ENCODE data around the gene TTN. TPM values are rescaled to one million over a fixed set of nuclear protein-coding genes. Genes with fewer than 3 reads are reported as not detected.

Gene TTN
- total RNA-seq, 1 experiment from 2014 or later: not detected

DNA sequence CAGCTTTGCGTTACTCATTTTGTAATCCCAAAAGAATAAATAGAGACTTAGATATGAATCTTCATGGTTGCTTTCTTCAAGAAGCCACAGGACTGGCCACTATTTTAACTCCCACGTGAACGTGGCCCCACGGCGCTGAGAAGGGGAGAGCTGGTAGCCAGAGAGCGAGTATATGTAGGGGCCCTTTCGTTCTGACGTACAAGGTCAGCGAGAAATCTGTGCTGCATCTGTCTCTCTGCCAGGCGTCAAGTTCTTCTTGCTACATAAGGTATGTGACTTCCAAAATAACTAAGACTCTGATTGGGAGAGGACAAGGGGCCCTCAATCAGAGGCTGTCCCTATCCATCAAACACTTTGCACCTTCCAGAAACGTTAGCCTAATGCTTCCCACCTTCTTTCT lies 177.8 kb downstream of the TTN start:
- CTCF ChIA-PET: no interaction called here

DNA sequence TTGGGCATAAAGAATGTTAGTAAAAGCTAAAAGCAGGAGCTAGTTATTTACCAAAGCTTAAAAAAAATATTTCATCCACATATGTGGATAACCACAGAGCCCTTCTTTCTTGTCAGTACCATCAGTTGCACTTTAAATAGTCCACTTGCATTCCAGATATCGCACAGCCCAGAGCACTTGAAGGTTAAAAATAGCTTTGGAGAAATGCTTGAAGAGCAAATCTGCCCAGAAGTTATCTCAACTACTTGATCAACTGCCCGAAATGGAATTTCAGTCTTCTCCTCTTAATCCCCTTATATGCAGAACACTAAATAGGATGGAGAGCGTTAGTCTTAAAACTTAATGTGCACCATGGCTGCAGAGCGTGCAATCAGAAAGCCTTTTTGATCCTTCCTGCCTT lies 178.6 kb downstream of the TTN start:
- Histone ChIP-seq H3K27ac (no peak overlapping the region), H3K79me2 (ENCODE audit: low read depth) (no peaks in the 10 kb centered on the region), H3K27me3 (ENCODE audit: insufficient read depth, low read depth) (no peaks in the 10 kb centered on the region), H2AFZ (no peak overlapping the region), H3F3A (ENCODE audit: insufficient read depth, low read depth) (no peaks in the 10 kb centered on the region), H3K4me2 (no peak overlapping the region), H4K20me1 (ENCODE audit: insufficient read depth) (no peaks in the 10 kb centered on the region), H3K36me3 (ENCODE audit: low read depth) (no peaks in the 10 kb centered on the region), H3K4me3 (no peak overlapping the region), H3K9me3 (ENCODE audit: insufficient read depth, low read depth) (no peaks in the 10 kb centered on the region), H3K4me1 (replicated peaks; ENCODE audit: insufficient read depth) (no peaks in the 10 kb centered on the region), H3K9me2 (ENCODE audit: insufficient read depth) (no peaks in the 10 kb centered on the region)
- ChIA-PET CTCF (no interaction called here), POLR2A (ENCODE audit: unreplicated experiment) (no interaction called here)
- no peak for DNase-seq
- intact Hi-C loops (cut with micrococcal nuclease; ENCODE audit: unreplicated experiment): no loop called here
- BruUV-seq (replicated peaks): no TSS peak
- TF ChIP-seq EZH2 (IDR thresholded peaks at IDR 0.05; ENCODE audit: low read depth): no peak
- TF ChIP-seq, protein P1, sequence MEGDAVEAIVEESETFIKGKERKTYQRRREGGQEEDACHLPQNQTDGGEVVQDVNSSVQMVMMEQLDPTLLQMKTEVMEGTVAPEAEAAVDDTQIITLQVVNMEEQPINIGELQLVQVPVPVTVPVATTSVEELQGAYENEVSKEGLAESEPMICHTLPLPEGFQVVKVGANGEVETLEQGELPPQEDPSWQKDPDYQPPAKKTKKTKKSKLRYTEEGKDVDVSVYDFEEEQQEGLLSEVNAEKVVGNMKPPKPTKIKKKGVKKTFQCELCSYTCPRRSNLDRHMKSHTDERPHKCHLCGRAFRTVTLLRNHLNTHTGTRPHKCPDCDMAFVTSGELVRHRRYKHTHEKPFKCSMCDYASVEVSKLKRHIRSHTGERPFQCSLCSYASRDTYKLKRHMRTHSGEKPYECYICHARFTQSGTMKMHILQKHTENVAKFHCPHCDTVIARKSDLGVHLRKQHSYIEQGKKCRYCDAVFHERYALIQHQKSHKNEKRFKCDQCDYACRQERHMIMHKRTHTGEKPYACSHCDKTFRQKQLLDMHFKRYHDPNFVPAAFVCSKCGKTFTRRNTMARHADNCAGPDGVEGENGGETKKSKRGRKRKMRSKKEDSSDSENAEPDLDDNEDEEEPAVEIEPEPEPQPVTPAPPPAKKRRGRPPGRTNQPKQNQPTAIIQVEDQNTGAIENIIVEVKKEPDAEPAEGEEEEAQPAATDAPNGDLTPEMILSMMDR (conservative IDR thresholded peaks at IDR 0.05): no peak

More for the DNA sequence above, 177.8 kb downstream of the TTN start:
- no TSS peak for BruUV-seq (replicated peaks)
- Histone ChIP-seq H3K4me3 (no peak overlapping the region), H3K36me3 (ENCODE audit: low read depth) (no peaks in the 10 kb centered on the region), H3K27ac (no peak overlapping the region), H3K79me2 (ENCODE audit: low read depth) (no peaks in the 10 kb centered on the region), H3F3A (ENCODE audit: insufficient read depth, low read depth) (no peaks in the 10 kb centered on the region), H3K4me2 (no peak overlapping the region), H3K4me1 (replicated peaks; ENCODE audit: insufficient read depth) (no peaks in the 10 kb centered on the region), H3K27me3 (ENCODE audit: insufficient read depth, low read depth) (no peaks in the 10 kb centered on the region), H2AFZ (no peak overlapping the region), H4K20me1 (ENCODE audit: insufficient read depth) (no peaks in the 10 kb centered on the region), H3K9me2 (ENCODE audit: insufficient read depth) (no peaks in the 10 kb centered on the region), H3K9me3 (ENCODE audit: insufficient read depth, low read depth) (no peaks in the 10 kb centered on the region)
- no peak for DNase-seq
- POLR2A ChIA-PET (ENCODE audit: unreplicated experiment): no interaction called here
- intact Hi-C loops (cut with micrococcal nuclease; ENCODE audit: unreplicated experiment): no loop called here
- TF ChIP-seq EZH2 (IDR thresholded peaks at IDR 0.05; ENCODE audit: low read depth): no peak
- TF ChIP-seq, protein P1 (conservative IDR thresholded peaks at IDR 0.05): no peak

DNA sequence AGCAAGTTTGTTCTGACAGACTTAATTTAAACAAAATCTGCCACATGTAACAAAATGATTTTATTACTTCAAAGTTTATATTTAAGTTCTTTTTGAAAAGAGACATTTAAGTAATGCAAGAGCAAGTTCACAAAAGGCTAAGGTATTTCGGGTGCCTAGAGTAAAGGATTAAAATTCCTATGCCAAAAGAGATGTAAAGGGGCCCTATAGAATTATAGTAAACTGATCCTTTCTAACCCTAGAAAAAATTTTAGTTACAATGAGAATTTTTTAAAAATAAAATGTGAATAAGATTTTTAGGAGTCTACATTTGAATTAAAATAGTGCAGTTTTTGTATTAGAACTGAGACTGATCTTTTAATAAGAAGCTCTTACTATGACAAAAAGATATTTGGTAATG lies 179.8 kb downstream of the TTN start:
- no peaks in the 10 kb centered on the region for H3K27me3 ChIP-seq (ENCODE audit: insufficient read depth, low read depth)

More for the DNA sequence above, 179.8 kb downstream of the TTN start:
- no peak for TF ChIP-seq EZH2 (IDR thresholded peaks at IDR 0.05; ENCODE audit: low read depth)
- TF ChIP-seq, protein P1 (conservative IDR thresholded peaks at IDR 0.05): no peak
- Histone ChIP-seq H4K20me1 (ENCODE audit: insufficient read depth) (no peaks in the 10 kb centered on the region), H3K4me1 (replicated peaks; ENCODE audit: insufficient read depth) (no peaks in the 10 kb centered on the region), H3K9me3 (ENCODE audit: insufficient read depth, low read depth) (no peaks in the 10 kb centered on the region), H3K36me3 (ENCODE audit: low read depth) (no peaks in the 10 kb centered on the region), H3K79me2 (ENCODE audit: low read depth) (no peaks in the 10 kb centered on the region), H3K4me3 (no peak overlapping the region), H3K27ac (no peak overlapping the region), H3F3A (ENCODE audit: insufficient read depth, low read depth) (no peaks in the 10 kb centered on the region), H3K4me2 (no peak overlapping the region), H2AFZ (no peak overlapping the region), H3K9me2 (ENCODE audit: insufficient read depth) (no peaks in the 10 kb centered on the region)
- DNase-seq: no peak
- BruUV-seq (replicated peaks): no TSS peak
- POLR2A ChIA-PET (ENCODE audit: unreplicated experiment): no interaction called here
- CTCF ChIA-PET: no interaction called here
- intact Hi-C loops (cut with micrococcal nuclease; ENCODE audit: unreplicated experiment): no loop called here

Measured in PC-9 (cell line).